ENCODE data around the gene ALDH9A1.

DNA sequence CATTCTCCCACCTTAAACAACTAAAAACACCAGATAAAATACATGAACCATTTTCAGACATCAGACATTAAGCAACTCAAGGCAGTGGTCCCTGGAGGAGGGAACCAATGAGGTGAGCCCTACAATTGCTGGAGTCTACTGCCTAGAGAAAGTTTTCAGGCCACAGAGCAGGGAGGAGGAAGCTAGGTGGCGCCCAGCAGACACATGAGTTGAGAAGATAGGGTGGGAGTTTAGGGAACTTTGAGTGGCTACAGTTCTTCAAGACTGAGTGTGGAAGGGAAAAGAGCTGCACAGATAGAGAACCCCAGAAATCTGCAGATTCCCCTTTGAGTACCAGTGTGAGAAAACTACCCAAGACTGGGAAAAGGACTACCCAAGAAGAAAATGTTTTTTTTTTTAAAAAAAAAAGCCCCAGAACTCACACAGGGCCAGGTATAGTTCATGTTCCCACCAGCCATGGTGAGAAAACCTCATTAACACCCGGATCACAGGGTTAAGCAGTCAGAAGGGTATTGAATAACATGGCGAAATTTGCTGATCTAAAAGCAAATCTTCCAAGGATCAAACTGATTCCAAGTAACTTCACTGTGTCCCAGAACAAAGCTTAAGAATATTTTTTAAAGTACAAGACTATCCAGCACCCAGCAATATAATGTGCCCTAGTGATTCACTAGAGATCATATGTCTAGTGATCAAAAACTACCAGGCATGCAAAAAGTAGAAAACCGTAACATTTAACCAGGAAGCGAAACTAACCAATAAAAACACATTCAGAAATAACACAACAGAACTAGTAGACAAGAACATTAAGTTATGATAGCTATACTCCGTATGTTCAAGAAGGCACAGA is 12.0 kb downstream of the ALDH9A1 start:
- TF ChIP-seq TAF1 (IDR thresholded peaks at IDR 0.05; ENCODE audit: low read depth, low read length) (no peak), CTCF (IDR thresholded peaks at IDR 0.05; ENCODE audit: control extremely low read depth in 1 of 3, insufficient read depth in 1 of 3, low read depth in 1 of 3, low read length in 3 of 3) (peak; percentile 47 to 52 (median 48))

Measured in H1 (cell line).